Neural cell (in vitro differentiated cells): ENCODE measurements around the gene SLAMF9. TPM values are rescaled to one million over a fixed set of nuclear protein-coding genes. Genes with fewer than 3 reads are reported as not detected.

Experiments used
- H2AFZ ChIP-seq: fragments of 200-600, 300-800 bp; sonication (generic), shearing (Covaris generic); 2 replicates; pipeline ENCODE4 v1.6.0; 2014; ENCODE audit warnings: low read depth, mild to moderate bottlenecking, antibody characterized with exemption, low read length, moderate library complexity
- H3F3A ChIP-seq: fragments of 200-600 bp; shearing (Covaris generic); 2 replicates; pipeline ENCODE4 v1.6.1; 2016; ENCODE audit warnings: mild to moderate bottlenecking, moderate library complexity, mixed read lengths, antibody characterized with exemption, low read length; ENCODE audit not compliant: insufficient read depth, poor library complexity, severe bottlenecking
- H3K27ac ChIP-seq: fragments of 200-600, 300-800 bp; sonication (generic), shearing (Covaris generic); 2 replicates; pipeline ENCODE4 v1.5.1; 2014; ENCODE audit warnings: mild to moderate bottlenecking, low read length, moderate library complexity
- H3K27me3 ChIP-seq: fragments of 300-800, 200-600 bp; sonication (generic), shearing (Covaris generic); 2 replicates; pipeline ENCODE4 v1.6.0; 2014; ENCODE audit warnings: mild to moderate bottlenecking, low read depth, low read length, moderate library complexity; ENCODE audit not compliant: insufficient read depth
- H3K36me3 ChIP-seq: fragments of 300-800, 200-600 bp; sonication (generic), shearing (Covaris generic); 2 replicates; pipeline ENCODE4 v1.5.1; 2014; ENCODE audit warnings: mild to moderate bottlenecking, antibody characterized with exemption, low read length, moderate library complexity; ENCODE audit not compliant: insufficient read depth
- H3K4me2 ChIP-seq: fragments of 300-800, 200-600 bp; sonication (generic), shearing (Covaris generic); 2 replicates; pipeline ENCODE4 v1.6.0; 2014; ENCODE audit warnings: mild to moderate bottlenecking, low read length
- H3K4me3 ChIP-seq: fragments of 300-800, 200-600 bp; sonication (generic), shearing (Covaris generic); 2 replicates; pipeline ENCODE4 v1.5.1; 2014; ENCODE audit warnings: mild to moderate bottlenecking, low read length, moderate library complexity
- H3K79me2 ChIP-seq: fragments of 200-600 bp; shearing (Covaris generic); replicated peaks from 2 replicates; pipeline ENCODE4 v1.6.0; 2014; ENCODE audit warnings: mild to moderate bottlenecking, low read length, moderate library complexity; ENCODE audit not compliant: insufficient read depth
- H3K9ac ChIP-seq: fragments of 300-800, 200-600 bp; sonication (generic), shearing (Covaris generic); 2 replicates; pipeline ENCODE4 v1.6.1; 2016; ENCODE audit warnings: mild to moderate bottlenecking, low read length, mixed read lengths
- H3K9me2 ChIP-seq: fragments of 200-600 bp; shearing (Covaris generic); 2 replicates; pipeline ENCODE4 v1.6.1; 2016; ENCODE audit warnings: mild to moderate bottlenecking, low read length, mixed read lengths; ENCODE audit not compliant: insufficient read depth
- H3K9me3 ChIP-seq: fragments of 200-600, 300-800 bp; sonication (generic), shearing (Covaris generic); 2 replicates; pipeline ENCODE4 v1.6.1; 2016; ENCODE audit warnings: mild to moderate bottlenecking, mixed run types, low read length, moderate library complexity, mixed read lengths
- H4K20me1 ChIP-seq: fragments of 200-600 bp; shearing (Covaris generic); 2 replicates; pipeline ENCODE4 v1.6.1; 2016; ENCODE audit warnings: mild to moderate bottlenecking, mixed run types; ENCODE audit not compliant: insufficient read depth
- EP300 ChIP-seq: fragments of 450-650 bp; conservative IDR thresholded peaks from 2 replicates; pipeline ENCODE4 v1.6.1; 2014; ENCODE audit warnings: antibody characterized with exemption, mild to moderate bottlenecking, moderate library complexity; ENCODE audit not compliant: poor library complexity, severe bottlenecking
- EZH2 ChIP-seq: fragments of 200-600, 300-800 bp; shearing (Covaris generic), sonication (generic); IDR thresholded peaks from 2 replicates; pipeline ENCODE4 v1.6.1; 2014; ENCODE audit warnings: antibody characterized with exemption, low read length, borderline replicate concordance, mild to moderate bottlenecking; ENCODE audit not compliant: insufficient read depth, poor library complexity, severe bottlenecking
- MXI1 ChIP-seq: fragments of 450-650 bp; conservative IDR thresholded peaks from 2 replicates; pipeline ENCODE4 v1.6.1; 2014; ENCODE audit warnings: antibody characterized with exemption, mild to moderate bottlenecking; ENCODE audit not compliant: poor library complexity, severe bottlenecking
- POLR2AphosphoS5 ChIP-seq: IDR thresholded peaks from 2 replicates; pipeline ENCODE4 v1.6.1; 2012
- RAD21 ChIP-seq: fragments of 450-650 bp; conservative IDR thresholded peaks from 2 replicates; pipeline ENCODE4 v1.6.1; 2014; ENCODE audit warnings: antibody characterized with exemption, mild to moderate bottlenecking, moderate library complexity
- REST ChIP-seq: IDR thresholded peaks from 2 replicates; pipeline ENCODE4 v1.6.1; 2012; ENCODE audit warnings: borderline replicate concordance
- SMC3 ChIP-seq: fragments of 450-650 bp; conservative IDR thresholded peaks from 2 replicates; pipeline ENCODE4 v1.6.1; 2014; ENCODE audit warnings: antibody characterized with exemption, mild to moderate bottlenecking, moderate library complexity; ENCODE audit not compliant: poor library complexity
- TAF1 ChIP-seq: IDR thresholded peaks from 2 replicates; pipeline ENCODE4 v1.6.1; 2012; ENCODE audit warnings: low read depth
- polyA plus RNA-seq: library from polyadenylated mRNA; depleted of rRNA; stranded (reverse); fragments of >200 nt; gene quantifications from 2 replicates; pipeline ENCODE4 v1.2.3, GENCODE V29; 2014
- TF ChIP-seq, protein P1 (sequence below): fragments of 450-650 bp; IDR thresholded peaks from 2 replicates; pipeline ENCODE4 v1.5.1; 2014; ENCODE audit warnings: antibody characterized with exemption, mild to moderate bottlenecking, moderate library complexity; ENCODE audit not compliant: poor library complexity, severe bottlenecking

Gene SLAMF9
- polyA plus RNA-seq, 1 donor from 2014 or later: not detected

DNA sequence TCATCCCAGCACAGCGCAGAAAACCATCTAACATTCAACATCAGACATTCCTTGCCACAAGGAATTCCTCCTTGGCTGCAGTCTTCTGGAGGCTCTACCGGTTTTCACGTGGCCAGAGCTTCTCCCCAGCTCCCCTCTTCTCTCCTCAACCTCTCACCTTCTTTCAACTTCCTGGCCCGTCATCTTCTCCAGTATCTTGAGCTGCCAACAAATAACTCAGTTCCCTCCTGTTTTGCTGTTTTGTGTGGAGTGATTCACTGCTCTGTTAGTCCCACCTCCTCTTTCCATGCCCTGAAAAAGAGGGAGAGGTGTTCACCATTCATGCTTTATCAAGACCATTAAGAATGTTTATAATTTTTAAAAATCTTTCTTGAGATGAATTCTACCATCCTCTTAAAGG is 45.2 kb upstream of the SLAMF9 start:
- Histone ChIP-seq H3K4me2 (no peak overlapping the region), H3K36me3 (no peaks in the 10 kb centered on the region), H3K9me2 (no peaks in the 10 kb centered on the region), H3K9me3 (no peaks in the 10 kb centered on the region), H4K20me1 (no peaks in the 10 kb centered on the region), H3K4me3 (no peak overlapping the region), H3K27ac (no peak overlapping the region), H3K9ac (no peak overlapping the region), H3K27me3 (no peaks in the 10 kb centered on the region), H3F3A (no peaks in the 10 kb centered on the region), H3K79me2 (no peaks in the 10 kb centered on the region), H2AFZ (no peak overlapping the region)
- TF ChIP-seq SMC3 (no peak), EZH2 (no peak), MXI1 (no peak), TAF1 (no peak), POLR2AphosphoS5 (no peak), REST (no peak), EP300 (no peak), RAD21 (no peak)
- TF ChIP-seq, protein P1, sequence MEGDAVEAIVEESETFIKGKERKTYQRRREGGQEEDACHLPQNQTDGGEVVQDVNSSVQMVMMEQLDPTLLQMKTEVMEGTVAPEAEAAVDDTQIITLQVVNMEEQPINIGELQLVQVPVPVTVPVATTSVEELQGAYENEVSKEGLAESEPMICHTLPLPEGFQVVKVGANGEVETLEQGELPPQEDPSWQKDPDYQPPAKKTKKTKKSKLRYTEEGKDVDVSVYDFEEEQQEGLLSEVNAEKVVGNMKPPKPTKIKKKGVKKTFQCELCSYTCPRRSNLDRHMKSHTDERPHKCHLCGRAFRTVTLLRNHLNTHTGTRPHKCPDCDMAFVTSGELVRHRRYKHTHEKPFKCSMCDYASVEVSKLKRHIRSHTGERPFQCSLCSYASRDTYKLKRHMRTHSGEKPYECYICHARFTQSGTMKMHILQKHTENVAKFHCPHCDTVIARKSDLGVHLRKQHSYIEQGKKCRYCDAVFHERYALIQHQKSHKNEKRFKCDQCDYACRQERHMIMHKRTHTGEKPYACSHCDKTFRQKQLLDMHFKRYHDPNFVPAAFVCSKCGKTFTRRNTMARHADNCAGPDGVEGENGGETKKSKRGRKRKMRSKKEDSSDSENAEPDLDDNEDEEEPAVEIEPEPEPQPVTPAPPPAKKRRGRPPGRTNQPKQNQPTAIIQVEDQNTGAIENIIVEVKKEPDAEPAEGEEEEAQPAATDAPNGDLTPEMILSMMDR: no peak

GRCh38 chr1:159996653-159997052 is 42.6 kb upstream of the SLAMF9 start:
- Histone ChIP-seq H3K36me3 (no peaks in the 10 kb centered on the region), H3K27me3 (no peaks in the 10 kb centered on the region), H3K9ac (no peak overlapping the region), H3K4me3 (no peak overlapping the region), H3K9me2 (no peaks in the 10 kb centered on the region), H3F3A (no peaks in the 10 kb centered on the region), H3K79me2 (no peaks in the 10 kb centered on the region), H3K9me3 (no peaks in the 10 kb centered on the region), H2AFZ (no peak overlapping the region), H3K27ac (no peak overlapping the region), H4K20me1 (no peaks in the 10 kb centered on the region), H3K4me2 (no peak overlapping the region)
- no peak for TF ChIP-seq TAF1
- TF ChIP-seq, protein P1: no peak
- no peak for TF ChIP-seq REST
- TF ChIP-seq POLR2AphosphoS5: no peak
- no peak for TF ChIP-seq RAD21
- TF ChIP-seq EZH2: no peak
- TF ChIP-seq EP300: no peak
- no peak for TF ChIP-seq MXI1
- no peak for TF ChIP-seq SMC3
